ENCODE measurements around the gene UNC119.

GRCh38 chr17:28536532-28537218 lies 15.7 kb downstream of the UNC119 start:
- TF ChIP-seq CTCF (IDR thresholded peaks at IDR 0.05) (no peak), POLR2AphosphoS5 (IDR thresholded peaks at IDR 0.05; ENCODE audit: low read depth, low read length) (no peak), SIN3A (IDR thresholded peaks at IDR 0.05; ENCODE audit: borderline replicate concordance, insufficient read depth, low read depth, low read length) (no peak), TCF7L2 (IDR thresholded peaks at IDR 0.05; ENCODE audit: low read depth, low read length) (no peak)
- TF ChIP-seq, protein P1, sequence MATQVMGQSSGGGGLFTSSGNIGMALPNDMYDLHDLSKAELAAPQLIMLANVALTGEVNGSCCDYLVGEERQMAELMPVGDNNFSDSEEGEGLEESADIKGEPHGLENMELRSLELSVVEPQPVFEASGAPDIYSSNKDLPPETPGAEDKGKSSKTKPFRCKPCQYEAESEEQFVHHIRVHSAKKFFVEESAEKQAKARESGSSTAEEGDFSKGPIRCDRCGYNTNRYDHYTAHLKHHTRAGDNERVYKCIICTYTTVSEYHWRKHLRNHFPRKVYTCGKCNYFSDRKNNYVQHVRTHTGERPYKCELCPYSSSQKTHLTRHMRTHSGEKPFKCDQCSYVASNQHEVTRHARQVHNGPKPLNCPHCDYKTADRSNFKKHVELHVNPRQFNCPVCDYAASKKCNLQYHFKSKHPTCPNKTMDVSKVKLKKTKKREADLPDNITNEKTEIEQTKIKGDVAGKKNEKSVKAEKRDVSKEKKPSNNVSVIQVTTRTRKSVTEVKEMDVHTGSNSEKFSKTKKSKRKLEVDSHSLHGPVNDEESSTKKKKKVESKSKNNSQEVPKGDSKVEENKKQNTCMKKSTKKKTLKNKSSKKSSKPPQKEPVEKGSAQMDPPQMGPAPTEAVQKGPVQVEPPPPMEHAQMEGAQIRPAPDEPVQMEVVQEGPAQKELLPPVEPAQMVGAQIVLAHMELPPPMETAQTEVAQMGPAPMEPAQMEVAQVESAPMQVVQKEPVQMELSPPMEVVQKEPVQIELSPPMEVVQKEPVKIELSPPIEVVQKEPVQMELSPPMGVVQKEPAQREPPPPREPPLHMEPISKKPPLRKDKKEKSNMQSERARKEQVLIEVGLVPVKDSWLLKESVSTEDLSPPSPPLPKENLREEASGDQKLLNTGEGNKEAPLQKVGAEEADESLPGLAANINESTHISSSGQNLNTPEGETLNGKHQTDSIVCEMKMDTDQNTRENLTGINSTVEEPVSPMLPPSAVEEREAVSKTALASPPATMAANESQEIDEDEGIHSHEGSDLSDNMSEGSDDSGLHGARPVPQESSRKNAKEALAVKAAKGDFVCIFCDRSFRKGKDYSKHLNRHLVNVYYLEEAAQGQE (IDR thresholded peaks at IDR 0.05; ENCODE audit: insufficient read depth in 1 of 2, low read depth in 2 of 2, low read length in 1 of 2) = no peak
